ENCODE results near the gene ANGEL2.
A peak's percentile ranks its signal among the peaks of the same experiment; 100 is the strongest.

Gene ANGEL2

DNA sequence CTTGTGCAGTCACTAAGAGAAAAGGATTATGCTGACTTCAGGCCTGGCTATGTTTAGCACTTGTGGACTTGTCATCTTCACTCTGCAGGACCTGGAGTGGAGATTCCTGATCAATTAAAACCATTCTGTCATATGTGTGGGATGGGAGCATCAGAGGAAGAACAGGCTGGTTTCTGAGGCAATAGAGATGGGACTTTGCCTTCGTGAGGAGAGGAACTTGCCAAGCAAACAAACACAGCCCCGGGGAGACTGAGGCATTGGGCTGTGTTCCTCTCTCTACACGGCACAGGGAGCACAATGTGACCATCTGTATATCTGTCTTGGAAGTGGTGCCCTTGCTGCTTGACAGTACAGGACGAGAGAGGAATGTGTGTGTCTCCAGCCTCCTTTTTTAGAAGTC, 42.2 kb downstream of the ANGEL2 start:
- TF ChIP-seq TCF4 (CRISPR knock-in tag; IDR thresholded peaks at IDR 0.05; ENCODE audit: borderline replicate concordance) (no peak), ZNF8 (CRISPR knock-in tag; IDR thresholded peaks at IDR 0.05) (no peak), ZFP3 (CRISPR knock-in tag; IDR thresholded peaks at IDR 0.05) (no peak)
- TF ChIP-seq, protein P1, sequence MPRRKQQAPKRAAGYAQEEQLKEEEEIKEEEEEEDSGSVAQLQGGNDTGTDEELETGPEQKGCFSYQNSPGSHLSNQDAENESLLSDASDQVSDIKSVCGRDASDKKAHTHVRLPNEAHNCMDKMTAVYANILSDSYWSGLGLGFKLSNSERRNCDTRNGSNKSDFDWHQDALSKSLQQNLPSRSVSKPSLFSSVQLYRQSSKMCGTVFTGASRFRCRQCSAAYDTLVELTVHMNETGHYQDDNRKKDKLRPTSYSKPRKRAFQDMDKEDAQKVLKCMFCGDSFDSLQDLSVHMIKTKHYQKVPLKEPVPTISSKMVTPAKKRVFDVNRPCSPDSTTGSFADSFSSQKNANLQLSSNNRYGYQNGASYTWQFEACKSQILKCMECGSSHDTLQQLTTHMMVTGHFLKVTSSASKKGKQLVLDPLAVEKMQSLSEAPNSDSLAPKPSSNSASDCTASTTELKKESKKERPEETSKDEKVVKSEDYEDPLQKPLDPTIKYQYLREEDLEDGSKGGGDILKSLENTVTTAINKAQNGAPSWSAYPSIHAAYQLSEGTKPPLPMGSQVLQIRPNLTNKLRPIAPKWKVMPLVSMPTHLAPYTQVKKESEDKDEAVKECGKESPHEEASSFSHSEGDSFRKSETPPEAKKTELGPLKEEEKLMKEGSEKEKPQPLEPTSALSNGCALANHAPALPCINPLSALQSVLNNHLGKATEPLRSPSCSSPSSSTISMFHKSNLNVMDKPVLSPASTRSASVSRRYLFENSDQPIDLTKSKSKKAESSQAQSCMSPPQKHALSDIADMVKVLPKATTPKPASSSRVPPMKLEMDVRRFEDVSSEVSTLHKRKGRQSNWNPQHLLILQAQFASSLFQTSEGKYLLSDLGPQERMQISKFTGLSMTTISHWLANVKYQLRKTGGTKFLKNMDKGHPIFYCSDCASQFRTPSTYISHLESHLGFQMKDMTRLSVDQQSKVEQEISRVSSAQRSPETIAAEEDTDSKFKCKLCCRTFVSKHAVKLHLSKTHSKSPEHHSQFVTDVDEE (CRISPR knock-in tag; IDR thresholded peaks at IDR 0.05), result no peak
- no peak for ATAC-seq

DNA sequence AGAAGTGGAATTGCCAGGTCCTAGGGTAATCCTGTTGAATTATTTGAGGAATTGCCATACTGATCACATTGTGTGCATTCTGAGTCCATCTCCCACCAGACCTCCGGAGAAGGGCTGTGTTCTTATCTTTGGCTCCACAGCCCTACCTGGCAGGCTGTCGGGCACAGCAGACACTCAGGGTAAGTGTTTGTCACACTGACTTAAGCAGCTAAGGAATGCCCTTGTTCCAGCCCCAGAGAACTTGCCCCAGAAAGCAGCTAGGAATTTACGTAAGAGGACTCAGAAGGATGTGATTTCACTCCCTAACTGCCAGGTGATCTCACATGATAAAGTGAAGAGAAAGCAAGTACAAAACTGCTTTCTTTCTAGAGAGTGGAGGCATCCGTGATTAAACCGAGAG, 44.4 kb downstream of the ANGEL2 start:
- TF ChIP-seq ZNF8 (CRISPR knock-in tag; IDR thresholded peaks at IDR 0.05), result no peak
- TF ChIP-seq PPARA (CRISPR knock-in tag; IDR thresholded peaks at IDR 0.05; ENCODE audit: borderline replicate concordance), result no peak
- ATAC-seq, result no peak

DNA sequence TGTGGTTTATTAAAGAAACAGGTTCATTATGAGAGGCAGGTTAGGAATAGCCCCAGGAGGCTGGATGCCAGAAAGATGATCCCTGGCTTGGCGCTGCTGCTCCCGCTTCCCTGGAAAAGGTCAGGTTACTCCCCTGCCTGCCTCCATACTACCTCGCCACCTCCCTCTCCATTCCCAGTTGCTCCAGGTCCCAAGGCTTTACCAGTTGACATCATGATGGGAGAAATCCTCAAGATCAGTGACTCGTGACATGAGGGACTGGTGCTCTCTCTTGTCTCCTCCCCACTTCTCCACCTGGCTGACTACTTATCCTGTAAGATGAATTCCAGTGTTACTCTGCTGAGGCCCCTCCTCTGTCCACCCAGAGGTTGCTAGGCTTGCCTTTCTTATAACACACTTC, 45.6 kb downstream of the ANGEL2 start:
- TF ChIP-seq, protein P1 (CRISPR knock-in tag; IDR thresholded peaks at IDR 0.05), result no peak
- TF ChIP-seq, protein P2, sequence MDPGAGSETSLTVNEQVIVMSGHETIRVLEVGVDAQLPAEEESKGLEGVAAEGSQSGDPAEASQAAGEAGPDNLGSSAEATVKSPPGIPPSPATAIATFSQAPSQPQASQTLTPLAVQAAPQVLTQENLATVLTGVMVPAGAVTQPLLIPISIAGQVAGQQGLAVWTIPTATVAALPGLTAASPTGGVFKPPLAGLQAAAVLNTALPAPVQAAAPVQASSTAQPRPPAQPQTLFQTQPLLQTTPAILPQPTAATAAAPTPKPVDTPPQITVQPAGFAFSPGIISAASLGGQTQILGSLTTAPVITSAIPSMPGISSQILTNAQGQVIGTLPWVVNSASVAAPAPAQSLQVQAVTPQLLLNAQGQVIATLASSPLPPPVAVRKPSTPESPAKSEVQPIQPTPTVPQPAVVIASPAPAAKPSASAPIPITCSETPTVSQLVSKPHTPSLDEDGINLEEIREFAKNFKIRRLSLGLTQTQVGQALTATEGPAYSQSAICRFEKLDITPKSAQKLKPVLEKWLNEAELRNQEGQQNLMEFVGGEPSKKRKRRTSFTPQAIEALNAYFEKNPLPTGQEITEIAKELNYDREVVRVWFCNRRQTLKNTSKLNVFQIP (CRISPR knock-in tag; IDR thresholded peaks at IDR 0.05; ENCODE audit: borderline replicate concordance, low read depth), result no peak
- TF ChIP-seq OSR1 (CRISPR knock-in tag; IDR thresholded peaks at IDR 0.05) (no peak), ESRRG (CRISPR knock-in tag; IDR thresholded peaks at IDR 0.05) (no peak), ARNTL (CRISPR knock-in tag; IDR thresholded peaks at IDR 0.05; ENCODE audit: borderline replicate concordance, low read depth) (no peak), SNAI2 (CRISPR knock-in tag; IDR thresholded peaks at IDR 0.05) (no peak), ISL1 (CRISPR knock-in tag; IDR thresholded peaks at IDR 0.05) (no peak), CSRNP3 (CRISPR knock-in tag; IDR thresholded peaks at IDR 0.05) (no peak), CSDC2 (CRISPR knock-in tag; IDR thresholded peaks at IDR 0.05) (no peak), GLIS3 (CRISPR knock-in tag; IDR thresholded peaks at IDR 0.05) (no peak)
- ATAC-seq, result no peak

GRCh38 chr1:212968368-212968863, 47.3 kb downstream of the ANGEL2 start:
- ATAC-seq, result peak; percentile 4; the same call in 1 of the 3 replicates
- TF ChIP-seq ZFP3 (CRISPR knock-in tag; IDR thresholded peaks at IDR 0.05), result no peak
- TF ChIP-seq, protein P3, sequence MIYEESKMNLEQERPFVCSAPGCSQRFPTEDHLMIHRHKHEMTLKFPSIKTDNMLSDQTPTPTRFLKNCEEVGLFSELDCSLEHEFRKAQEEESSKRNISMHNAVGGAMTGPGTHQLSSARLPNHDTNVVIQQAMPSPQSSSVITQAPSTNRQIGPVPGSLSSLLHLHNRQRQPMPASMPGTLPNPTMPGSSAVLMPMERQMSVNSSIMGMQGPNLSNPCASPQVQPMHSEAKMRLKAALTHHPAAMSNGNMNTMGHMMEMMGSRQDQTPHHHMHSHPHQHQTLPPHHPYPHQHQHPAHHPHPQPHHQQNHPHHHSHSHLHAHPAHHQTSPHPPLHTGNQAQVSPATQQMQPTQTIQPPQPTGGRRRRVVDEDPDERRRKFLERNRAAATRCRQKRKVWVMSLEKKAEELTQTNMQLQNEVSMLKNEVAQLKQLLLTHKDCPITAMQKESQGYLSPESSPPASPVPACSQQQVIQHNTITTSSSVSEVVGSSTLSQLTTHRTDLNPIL (CRISPR knock-in tag; IDR thresholded peaks at IDR 0.05; ENCODE audit: low read depth), result no peak
- no peak for TF ChIP-seq BACH2 (CRISPR knock-in tag; IDR thresholded peaks at IDR 0.05; ENCODE audit: borderline replicate concordance)

DNA sequence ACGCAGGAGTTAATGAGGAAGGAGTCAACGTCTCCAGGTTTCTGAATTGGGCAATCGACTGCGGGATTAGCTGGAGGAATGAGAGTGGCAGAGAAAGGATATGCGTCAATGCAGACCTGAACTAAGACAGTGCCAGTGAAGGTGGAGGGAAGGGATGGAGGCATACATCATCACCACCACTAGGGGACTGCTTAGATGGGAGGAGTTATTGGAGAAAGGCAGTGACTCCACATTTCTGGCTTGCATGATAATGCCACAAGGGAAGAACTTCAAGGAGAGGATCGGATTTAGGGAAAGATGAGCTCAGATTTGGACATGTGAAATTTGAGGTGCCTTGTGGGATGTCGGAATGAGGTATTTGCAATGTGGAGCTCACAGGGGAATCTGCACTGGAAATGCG, 47.9 kb downstream of the ANGEL2 start:
- ATAC-seq, result peak; percentile 99
- no peak for TF ChIP-seq ARNTL (CRISPR knock-in tag; IDR thresholded peaks at IDR 0.05; ENCODE audit: borderline replicate concordance, low read depth)
- TF ChIP-seq GLIS3 (CRISPR knock-in tag; IDR thresholded peaks at IDR 0.05), result no peak
- no peak for TF ChIP-seq CSDC2 (CRISPR knock-in tag; IDR thresholded peaks at IDR 0.05)
- no peak for TF ChIP-seq OSR1 (CRISPR knock-in tag; IDR thresholded peaks at IDR 0.05)
- TF ChIP-seq, protein P2 (CRISPR knock-in tag; IDR thresholded peaks at IDR 0.05; ENCODE audit: borderline replicate concordance, low read depth), result no peak
- no peak for TF ChIP-seq SNAI2 (CRISPR knock-in tag; IDR thresholded peaks at IDR 0.05)
- no peak for TF ChIP-seq BACH2 (CRISPR knock-in tag; IDR thresholded peaks at IDR 0.05; ENCODE audit: borderline replicate concordance)
- TF ChIP-seq ZNF8 (CRISPR knock-in tag; IDR thresholded peaks at IDR 0.05), result no peak
- no peak for TF ChIP-seq TCF4 (CRISPR knock-in tag; IDR thresholded peaks at IDR 0.05; ENCODE audit: borderline replicate concordance)
- no peak for TF ChIP-seq ISL1 (CRISPR knock-in tag; IDR thresholded peaks at IDR 0.05)
- TF ChIP-seq, protein P1 (CRISPR knock-in tag; IDR thresholded peaks at IDR 0.05), result no peak
